HG03571 (cell line): ENCODE data around the gene SPATA1.
A peak's percentile ranks its signal among the peaks of the same experiment; 100 is the strongest.
"Not testable (repeated sequence)": the region's sequence is repeated elsewhere in the genome, so short reads cannot be mapped to it uniquely, and the experiment has no call there.

Source experiments
- ATAC-seq: cut with Tn5 transposase; IDR thresholded peaks from one replicate; pipeline ENCODE4 v1.9.1; 2021; ENCODE audit not compliant: unreplicated experiment

SPATA1 gene

GRCh38 chr1:84507887-84508286, 1.7 kb downstream of the SPATA1 start:
- not testable (repeated sequence) for ATAC-seq

GRCh38 chr1:84508510-84508909, 2.3 kb downstream of the SPATA1 start:
- no peak for ATAC-seq

- no peak for ATAC-seq
These were observed 2.8 kb downstream of the SPATA1 start for GRCh38 chr1:84509029-84509428.

GRCh38 chr1:84510165-84510564, 4.0 kb downstream of the SPATA1 start:
- ATAC-seq, result no peak

- no peak for ATAC-seq
These were observed 4.5 kb downstream of the SPATA1 start for GRCh38 chr1:84510668-84511067.

- ATAC-seq, result no peak
These were observed 18.4 kb downstream of the SPATA1 start for GRCh38 chr1:84524590-84524989.

- ATAC-seq, result no peak
These were observed 19.6 kb downstream of the SPATA1 start for GRCh38 chr1:84525779-84526178.

- ATAC-seq, result peak; percentile 61
These were observed 32.4 kb downstream of the SPATA1 start for GRCh38 chr1:84538599-84538998.

GRCh38 chr1:84539972-84540371, 33.8 kb downstream of the SPATA1 start:
- no peak for ATAC-seq

- no peak for ATAC-seq
These were observed 34.6 kb downstream of the SPATA1 start for GRCh38 chr1:84540759-84541158.

GRCh38 chr1:84541679-84542078, 35.5 kb downstream of the SPATA1 start:
- ATAC-seq, result no peak

- no peak for ATAC-seq
These were observed 44.6 kb downstream of the SPATA1 start for GRCh38 chr1:84550826-84551225.

GRCh38 chr1:84569216-84569615, 63.0 kb downstream of the SPATA1 start:
- no peak for ATAC-seq

- ATAC-seq, result no peak
These were observed 64.4 kb downstream of the SPATA1 start for GRCh38 chr1:84570436-84571149.

GRCh38 chr1:84571150-84571535, 65.0 kb downstream of the SPATA1 start:
- no peak for ATAC-seq

- no peak for ATAC-seq
These were observed 67.3 kb downstream of the SPATA1 start for GRCh38 chr1:84573481-84573966.

- peak; percentile 89 for ATAC-seq
These were observed 68.0 kb downstream of the SPATA1 start, which contains the start of gene CTBS for GRCh38 chr1:84573967-84574842. CTBS (minus strand) TSS chr1:84574440; CDS start chr1:84574415, 25 bp downstream.

- ATAC-seq, result no peak
These were observed 68.8 kb downstream of the SPATA1 start for GRCh38 chr1:84574936-84575335.

- no peak for ATAC-seq
These were observed 75.5 kb downstream of the SPATA1 start for GRCh38 chr1:84581648-84582047.

GRCh38 chr1:84582802-84583587, 76.8 kb downstream of the SPATA1 start:
- ATAC-seq, result no peak

- ATAC-seq, result no peak
These were observed 77.5 kb downstream of the SPATA1 start for GRCh38 chr1:84583648-84584047.
